Breast epithelium (tissue), 4 donors: ENCODE measurements around the gene CIB4. TPM values are rescaled to one million over a fixed set of nuclear protein-coding genes. Genes with fewer than 3 reads are reported as not detected.

ENCODE experiments used
- DNase-seq, 2 donors: peaks; one replicate each; pipeline ENCODE4 v3.0.0-alpha.2; 2019; ENCODE audit warnings: low spot score in 2 of 2
- H3K27ac ChIP-seq, 2 donors: fragments of 200-600 bp; sonication (generic) in 1 of 2; one replicate each; pipeline ENCODE4 v1.5.1; 2016 to 2019; ENCODE audit warnings: mild to moderate bottlenecking in 1 of 2
- H3K27me3 ChIP-seq, 2 donors: fragments of 200-600 bp; sonication (generic) in 1 of 2; one replicate each; pipeline versions ENCODE4 v1.5.1 to v1.6.0; 2017 to 2019; ENCODE audit warnings: control low read depth in 1 of 2, mild to moderate bottlenecking in 1 of 2
- H3K36me3 ChIP-seq: fragments of 200-600 bp; one replicate; pipeline ENCODE4 v1.5.1; 2019
- H3K4me1 ChIP-seq, 2 donors: fragments of 200-600 bp; sonication (generic); one replicate each; pipeline ENCODE4 v1.5.1; 2016 to 2019; ENCODE audit warnings: control low read depth in 1 of 2
- H3K4me3 ChIP-seq, 3 donors: fragments of 200-600 bp; sonication (generic); 1 replicate in 2 of 3; 2 replicates in 1 of 3; pipeline ENCODE4 v1.5.1; 2016 to 2019; ENCODE audit warnings: mild to moderate bottlenecking in 3 of 3, moderate library complexity in 2 of 3
- H3K9me3 ChIP-seq, 2 donors: fragments of 200-600 bp; sonication (generic) in 1 of 2; one replicate each; pipeline ENCODE4 v1.5.1; 2016 to 2019; ENCODE audit warnings: control low read depth in 1 of 2
- CTCF ChIP-seq, 3 donors: fragments of 450-650 bp; IDR thresholded peaks; one replicate each; pipeline ENCODE4 v1.5.1; 2016 to 2017; ENCODE audit warnings: antibody characterized with exemption in 3 of 3, mild to moderate bottlenecking in 3 of 3, moderate library complexity in 3 of 3
- POLR2A ChIP-seq: fragments of 450-650 bp; IDR thresholded peaks from one replicate; pipeline ENCODE4 v1.6.1; 2016; ENCODE audit warnings: antibody characterized with exemption, mild to moderate bottlenecking, moderate library complexity
- POLR2AphosphoS5 ChIP-seq, 3 donors: sonication (generic); formaldehyde crosslinking; IDR thresholded peaks; one replicate each; pipeline ENCODE4 v1.6.1; 2017; ENCODE audit warnings: antibody characterized with exemption in 3 of 3
- intact Hi-C: fragments of 100-400 bp; cut with DNase I; formaldehyde crosslinking; loops from one replicate; pipeline ENCODE4 v1.15.1; 2023; ENCODE audit warnings: low total_unique reads
- total RNA-seq, 3 donors: library from RNA; depleted of rRNA; stranded (reverse); fragments of >200 nt; gene quantifications; one replicate each; pipeline ENCODE4 v1.1.0, GENCODE V29; 2016

The CIB4 gene
- total RNA-seq, 3 donors from 2014 or later, result not detected

- Histone ChIP-seq H3K9me3 (no peaks in the 10 kb centered on the region), H3K27me3 (no peaks in the 10 kb centered on the region), H3K36me3 (no peaks in the 10 kb centered on the region), H3K4me3 (no peak overlapping the region), H3K4me1 (no peaks in the 10 kb centered on the region), H3K27ac (no peak overlapping the region)
- no peak for TF ChIP-seq POLR2AphosphoS5 (IDR thresholded peaks at IDR 0.05)
- no peak for TF ChIP-seq POLR2A
- TF ChIP-seq CTCF (IDR thresholded peaks at IDR 0.05), result no peak
- no peak for DNase-seq
- intact Hi-C loops, result no loop called here
These were observed 28.5 kb downstream of the CIB4 start for GRCh38 chr2:26612522-26613240.

GRCh38 chr2:26612034-26612433, 29.1 kb downstream of the CIB4 start:
- Histone ChIP-seq H3K9me3 (no peaks in the 10 kb centered on the region), H3K27ac (no peak overlapping the region), H3K36me3 (no peaks in the 10 kb centered on the region), H3K4me1 (no peaks in the 10 kb centered on the region), H3K4me3 (no peak overlapping the region), H3K27me3 (no peaks in the 10 kb centered on the region)
- intact Hi-C loops, result no loop called here
- TF ChIP-seq CTCF (IDR thresholded peaks at IDR 0.05) (no peak), POLR2A (no peak), POLR2AphosphoS5 (IDR thresholded peaks at IDR 0.05) (no peak)
- DNase-seq, result no peak

- TF ChIP-seq POLR2AphosphoS5 (IDR thresholded peaks at IDR 0.05) (no peak), CTCF (IDR thresholded peaks at IDR 0.05) (no peak), POLR2A (no peak)
- H3K27ac ChIP-seq, result no peak overlapping the region
- H3K4me1 ChIP-seq, result peaks cover 0 to 7% of the 10 kb centered on the region in 2 donors
- no peaks in the 10 kb centered on the region for H3K27me3 ChIP-seq
- H3K36me3 ChIP-seq, result no peaks in the 10 kb centered on the region
- intact Hi-C loops, result no loop called here
- no peak for DNase-seq
- H3K4me3 ChIP-seq, result no peak overlapping the region
- no peaks in the 10 kb centered on the region for H3K9me3 ChIP-seq
These were observed 30.4 kb downstream of the CIB4 start for GRCh38 chr2:26610504-26611335.

GRCh38 chr2:26609839-26610277, 31.3 kb downstream of the CIB4 start:
- Histone ChIP-seq H3K36me3 (no peaks in the 10 kb centered on the region), H3K4me1 (peaks cover 0 to 7% of the 10 kb centered on the region in 2 donors), H3K27me3 (no peaks in the 10 kb centered on the region), H3K9me3 (no peaks in the 10 kb centered on the region), H3K4me3 (no peak overlapping the region), H3K27ac (no peak overlapping the region)
- TF ChIP-seq POLR2AphosphoS5 (IDR thresholded peaks at IDR 0.05) (no peak), CTCF (IDR thresholded peaks at IDR 0.05) (no peak), POLR2A (no peak)
- intact Hi-C loops, result loop anchor here (5.0 kb wide), 1 partner anchor 132 kb away; no protein-coding TSS in a partner anchor
- no peak for DNase-seq

GRCh38 chr2:26609205-26609631, 31.9 kb downstream of the CIB4 start:
- no peak for TF ChIP-seq CTCF (IDR thresholded peaks at IDR 0.05)
- TF ChIP-seq POLR2AphosphoS5 (IDR thresholded peaks at IDR 0.05), result no peak
- no peak for TF ChIP-seq POLR2A
- Histone ChIP-seq H3K4me1 (peaks cover 0 to 7% of the 10 kb centered on the region in 2 donors), H3K9me3 (no peaks in the 10 kb centered on the region), H3K4me3 (no peak overlapping the region), H3K36me3 (no peaks in the 10 kb centered on the region), H3K27me3 (no peaks in the 10 kb centered on the region), H3K27ac (no peak overlapping the region)
- intact Hi-C loops, result loop anchor here (5.0 kb wide), 1 partner anchor 133 kb away; no protein-coding TSS in a partner anchor
- DNase-seq, result no peak
